Nephron (organoid): Measurements from ENCODE around the gene ATP6V1C2.

Experiments
- H3K27ac Mint-ChIP-seq, 3 experiments: 2 replicates each; pipeline ENCODE4 v1.8.0; 2020; ENCODE audit warnings: mixed read lengths in 3 of 3, mild to moderate bottlenecking in 2 of 3, moderate library complexity in 1 of 3
- H3K27me3 Mint-ChIP-seq: 2 replicates; pipeline ENCODE4 v1.8.0; 2021; ENCODE audit warnings: low read depth, mild to moderate bottlenecking, moderate library complexity, mixed read lengths
- H3K36me3 Mint-ChIP-seq: 2 replicates; pipeline ENCODE4 v1.8.0; 2020; ENCODE audit warnings: low read depth, mixed read lengths
- H3K4me1 Mint-ChIP-seq: 2 replicates; pipeline ENCODE4 v1.8.0; 2020; ENCODE audit warnings: mixed read lengths
- H3K4me3 Mint-ChIP-seq, 3 experiments: 2 replicates each; pipeline ENCODE4 v1.8.0; 2020; ENCODE audit warnings: mild to moderate bottlenecking in 3 of 3, mixed read lengths in 3 of 3, moderate library complexity in 2 of 3
- H3K9me3 Mint-ChIP-seq: 2 replicates; pipeline ENCODE4 v1.8.0; 2020; ENCODE audit warnings: mixed read lengths
- CTCF ChIP-seq, 3 experiments: fragments of 200-600 bp; sonication (generic); IDR thresholded peaks; one replicate each; pipeline ENCODE4 v1.5.0; 2021; ENCODE audit warnings: antibody characterized with exemption in 3 of 3; ENCODE audit not compliant: unreplicated experiment in 3 of 3

ATP6V1C2 gene

DNA sequence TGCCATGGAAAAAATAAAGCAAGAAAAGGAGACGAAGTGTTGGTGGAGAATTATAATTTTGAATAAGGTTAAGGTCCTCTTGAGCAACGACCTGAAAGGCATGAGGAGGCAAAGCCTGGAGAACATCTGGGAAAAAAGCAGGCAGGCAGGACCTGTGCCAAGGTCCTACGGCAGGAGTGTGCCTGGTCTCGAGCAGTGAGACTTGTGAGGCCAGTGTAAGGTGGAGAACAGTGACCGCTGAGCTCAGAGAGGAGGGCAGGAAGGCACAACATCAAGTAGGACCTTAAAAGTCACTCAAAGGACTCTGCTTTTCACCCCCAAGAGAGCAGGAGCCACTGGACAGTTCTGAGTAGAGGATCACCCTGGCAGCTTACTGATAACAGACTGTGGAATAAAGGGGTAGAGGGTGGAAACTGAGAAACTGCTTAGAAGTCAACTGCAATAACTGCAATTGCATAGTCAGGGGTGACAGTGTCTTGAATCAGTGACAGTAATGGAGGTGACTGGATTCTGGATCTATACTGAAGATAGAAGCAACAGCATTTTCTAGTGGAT, 35.2 kb upstream of the ATP6V1C2 start:
- no peaks in the 10 kb centered on the region for H3K27me3 Mint-ChIP-seq
- H3K9me3 Mint-ChIP-seq = no peaks in the 10 kb centered on the region
- H3K27ac Mint-ChIP-seq = no peak overlapping the region
- no peak for TF ChIP-seq CTCF (IDR thresholded peaks at IDR 0.05; ENCODE audit: unreplicated experiment in 3 of 3)
- H3K4me1 Mint-ChIP-seq = peaks cover 5% of the 10 kb centered on the region
- H3K4me3 Mint-ChIP-seq = peak overlapping the region in 1 of 3 experiments; percentile 41
- peaks cover 8% of the 10 kb centered on the region for H3K36me3 Mint-ChIP-seq

- no peak for TF ChIP-seq CTCF (IDR thresholded peaks at IDR 0.05; ENCODE audit: unreplicated experiment in 3 of 3)
- peak overlapping the region; percentile 83 to 96 (median 92) for H3K27ac Mint-ChIP-seq
- peaks cover 6% of the 10 kb centered on the region for H3K4me1 Mint-ChIP-seq
- no peaks in the 10 kb centered on the region for H3K27me3 Mint-ChIP-seq
- H3K9me3 Mint-ChIP-seq = no peaks in the 10 kb centered on the region
- H3K4me3 Mint-ChIP-seq = no peak overlapping the region
- no peaks in the 10 kb centered on the region for H3K36me3 Mint-ChIP-seq
Measured at GRCh38 chr2:10688921-10689807, 32.3 kb upstream of the ATP6V1C2 start.

- H3K27me3 Mint-ChIP-seq = no peaks in the 10 kb centered on the region
- H3K27ac Mint-ChIP-seq = peak overlapping the region; percentile 77 to 86 (median 78)
- TF ChIP-seq CTCF (IDR thresholded peaks at IDR 0.05; ENCODE audit: unreplicated experiment in 3 of 3) = no peak
- H3K36me3 Mint-ChIP-seq = no peaks in the 10 kb centered on the region
- H3K4me3 Mint-ChIP-seq = no peak overlapping the region
- H3K9me3 Mint-ChIP-seq = no peaks in the 10 kb centered on the region
- peaks cover 6% of the 10 kb centered on the region for H3K4me1 Mint-ChIP-seq
Measured at GRCh38 chr2:10691521-10691920, 29.9 kb upstream of the ATP6V1C2 start.

DNA sequence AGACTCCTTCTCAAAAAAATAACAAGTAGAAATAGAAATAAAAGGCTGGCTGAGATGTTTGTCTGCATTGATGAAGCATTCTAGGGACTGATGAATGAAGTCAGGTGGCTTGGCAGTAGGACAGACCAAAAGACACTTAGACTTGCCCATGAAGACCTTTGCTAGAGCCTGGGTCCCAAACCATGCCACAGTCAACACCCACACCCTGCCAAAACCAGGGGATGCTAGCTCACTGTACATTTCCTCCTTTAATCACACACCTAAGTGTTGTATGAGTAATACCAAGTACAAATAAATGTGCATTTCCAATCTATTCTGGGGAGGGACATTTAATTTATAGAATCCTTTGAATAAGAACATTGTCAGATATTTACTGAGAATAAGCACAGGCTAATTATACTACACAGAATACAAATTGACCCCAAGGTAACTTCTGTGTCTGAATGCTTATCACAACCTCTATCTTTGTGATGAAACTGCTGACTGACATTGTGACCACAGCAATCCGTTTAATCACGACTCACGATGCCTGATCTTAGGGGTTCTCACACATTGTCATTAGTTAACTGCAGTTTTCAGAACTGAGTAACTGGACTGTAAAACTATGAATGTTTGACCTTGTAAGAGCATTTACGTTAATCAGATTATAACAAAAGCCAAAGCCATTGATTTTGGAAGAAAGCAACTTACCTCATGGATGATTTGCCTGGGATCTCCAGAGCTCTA, 21.2 kb upstream of the ATP6V1C2 start:
- TF ChIP-seq CTCF (IDR thresholded peaks at IDR 0.05; ENCODE audit: unreplicated experiment in 3 of 3) = no peak
- Mint-ChIP-seq H3K36me3 (no peaks in the 10 kb centered on the region), H3K9me3 (no peaks in the 10 kb centered on the region), H3K4me1 (no peaks in the 10 kb centered on the region), H3K4me3 (no peak overlapping the region), H3K27me3 (peaks cover 15% of the 10 kb centered on the region), H3K27ac (no peak overlapping the region)

DNA sequence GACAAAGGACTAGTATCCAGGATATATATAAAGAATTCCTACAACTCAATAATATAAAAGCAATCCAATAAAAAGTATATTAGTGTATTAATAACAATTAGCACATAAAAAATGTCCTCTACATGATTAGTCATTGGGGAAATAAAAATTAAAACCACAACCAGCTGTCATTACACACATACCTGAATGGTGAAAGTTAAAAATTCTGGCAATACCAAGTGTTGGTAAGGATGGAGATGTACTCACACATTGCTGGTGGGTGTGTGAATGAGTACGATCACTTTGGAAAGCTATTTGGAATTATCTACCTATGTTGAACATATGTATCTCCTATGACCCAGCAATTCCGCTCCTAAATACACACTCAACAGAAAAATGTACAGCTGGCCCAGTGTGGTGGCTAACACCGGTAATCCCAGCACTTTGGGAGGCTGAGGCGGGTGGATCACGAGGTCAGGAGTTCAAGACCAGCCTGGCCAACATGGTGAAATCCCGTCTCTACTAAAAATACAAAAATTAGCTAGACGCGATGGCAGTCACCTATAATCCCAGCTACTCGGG, 17.3 kb upstream of the ATP6V1C2 start:
- H3K4me3 Mint-ChIP-seq = no peak overlapping the region
- H3K27me3 Mint-ChIP-seq = peaks cover 48% of the 10 kb centered on the region

More for the DNA sequence above, 17.3 kb upstream of the ATP6V1C2 start:
- H3K36me3 Mint-ChIP-seq = no peaks in the 10 kb centered on the region
- H3K9me3 Mint-ChIP-seq = no peaks in the 10 kb centered on the region
- TF ChIP-seq CTCF (IDR thresholded peaks at IDR 0.05; ENCODE audit: unreplicated experiment in 3 of 3) = no peak
- no peak overlapping the region for H3K27ac Mint-ChIP-seq
- H3K4me1 Mint-ChIP-seq = no peaks in the 10 kb centered on the region
